ENCODE measurements around the gene PRPSAP2. TPM values are rescaled to one million over a fixed set of nuclear protein-coding genes. Genes with fewer than 3 reads are reported as not detected.

PRPSAP2 gene
- total and polyA plus RNA-seq, 7 donors: 23.6 to 45.7 (median 30.0) TPM

GRCh38 chr17:18856570-18856915 is 1.4 kb upstream of the PRPSAP2 start:
- no peak for TF ChIP-seq POLR2AphosphoS5 (IDR thresholded peaks at IDR 0.05)
- no peak for TF ChIP-seq POLR2A (IDR thresholded peaks at IDR 0.05)
- no peak for TF ChIP-seq EP300 (IDR thresholded peaks at IDR 0.05)
- TF ChIP-seq CTCF (IDR thresholded peaks at IDR 0.05): no peak
- Histone ChIP-seq H3K27me3 (no peaks in the 10 kb centered on the region), H3K36me3 (no peaks in the 10 kb centered on the region), H3K4me3 (peak overlapping the region; percentile 26 to 55 (median 48)), H3K9me3 (no peaks in the 10 kb centered on the region), H3K27ac (peak overlapping the region; percentile 94 to 97 (median 96)), H3K4me1 (peaks cover 0 to 41% (median 25%) of the 10 kb centered on the region in 4 donors)
- DNase-seq: no peak
- intact Hi-C loops (cut with DNase I): no loop called here
- WGBS, 2 donors: 3 to 4% methylated on average over 7 of the region's 7 CpGs

GRCh38 chr17:18858567-18859245 is 775 bp downstream of the PRPSAP2 start:
- Histone ChIP-seq H3K4me3 (peak overlapping the region; percentile 71 to 97 (median 82)), H3K9me3 (no peaks in the 10 kb centered on the region), H3K27ac (peak overlapping the region; percentile 94 to 97 (median 96)), H3K27me3 (no peaks in the 10 kb centered on the region), H3K36me3 (no peaks in the 10 kb centered on the region), H3K4me1 (peaks cover 0 to 41% (median 25%) of the 10 kb centered on the region in 4 donors)
- TF ChIP-seq POLR2A (IDR thresholded peaks at IDR 0.05): no peak
- TF ChIP-seq EP300 (IDR thresholded peaks at IDR 0.05): no peak
- no peak for TF ChIP-seq CTCF (IDR thresholded peaks at IDR 0.05)
- TF ChIP-seq POLR2AphosphoS5 (IDR thresholded peaks at IDR 0.05): no peak
- 7 to 17% methylated on average over 12 of the region's 12 CpGs for WGBS, 2 donors
- DNase-seq: no peak
- intact Hi-C loops (cut with DNase I): no loop called here

- Histone ChIP-seq H3K27me3 (no peaks in the 10 kb centered on the region), H3K4me1 (peaks cover 0 to 41% (median 25%) of the 10 kb centered on the region in 4 donors), H3K27ac (peak overlapping the region; percentile 43 to 97 (median 94)), H3K36me3 (no peaks in the 10 kb centered on the region), H3K9me3 (no peaks in the 10 kb centered on the region), H3K4me3 (peak overlapping the region in 1 of 4 donors; percentile 97)
- no peak for TF ChIP-seq CTCF (IDR thresholded peaks at IDR 0.05)
- no peak for TF ChIP-seq POLR2AphosphoS5 (IDR thresholded peaks at IDR 0.05)
- TF ChIP-seq EP300 (IDR thresholded peaks at IDR 0.05): no peak
- no peak for TF ChIP-seq POLR2A (IDR thresholded peaks at IDR 0.05)
- DNase-seq: no peak
- 48 to 59% methylated on average over 4 of the region's 4 CpGs for WGBS, 2 donors
- intact Hi-C loops (cut with DNase I): no loop called here
Observed at GRCh38 chr17:18859256-18859655, 1.3 kb downstream of the PRPSAP2 start.

GRCh38 chr17:18860161-18860972 is 2.4 kb downstream of the PRPSAP2 start:
- H3K27ac ChIP-seq: no peak overlapping the region
- H3K4me3 ChIP-seq: no peak overlapping the region
- peaks cover 0 to 38% (median 22%) of the 10 kb centered on the region in 4 donors for H3K4me1 ChIP-seq
- no peak for TF ChIP-seq POLR2A (IDR thresholded peaks at IDR 0.05)
- no peak for TF ChIP-seq CTCF (IDR thresholded peaks at IDR 0.05)
- no peak for TF ChIP-seq POLR2AphosphoS5 (IDR thresholded peaks at IDR 0.05)
- TF ChIP-seq EP300 (IDR thresholded peaks at IDR 0.05): no peak
- 86 to 87% methylated on average over 9 of the region's 9 CpGs for WGBS, 2 donors
- no peak for DNase-seq
- no peaks in the 10 kb centered on the region for H3K27me3 ChIP-seq
- no peaks in the 10 kb centered on the region for H3K36me3 ChIP-seq
- intact Hi-C loops (cut with DNase I): no loop called here
- H3K9me3 ChIP-seq: no peaks in the 10 kb centered on the region

Measured in sigmoid colon (tissue), 7 donors.